Testis (tissue), 2 donors: ENCODE data around the gene MAML3.

ENCODE experiments used
- POLR2A ChIP-seq: fragments of 450-650 bp; IDR thresholded peaks from one replicate; pipeline ENCODE4 v1.6.1; 2017; ENCODE audit warnings: antibody characterized with exemption, mild to moderate bottlenecking, moderate library complexity
- TF ChIP-seq, protein P1 (sequence below), 3 experiments: fragments of 450-650 bp in 2 of 3; fragments of 200-600 bp in 1 of 3; sonication (generic) in 1 of 3; IDR thresholded peaks; one replicate each; pipeline ENCODE4 v1.5.1; 2016 to 2019; ENCODE audit warnings: antibody characterized with exemption in 3 of 3, mild to moderate bottlenecking in 2 of 3, moderate library complexity in 1 of 3

DNA sequence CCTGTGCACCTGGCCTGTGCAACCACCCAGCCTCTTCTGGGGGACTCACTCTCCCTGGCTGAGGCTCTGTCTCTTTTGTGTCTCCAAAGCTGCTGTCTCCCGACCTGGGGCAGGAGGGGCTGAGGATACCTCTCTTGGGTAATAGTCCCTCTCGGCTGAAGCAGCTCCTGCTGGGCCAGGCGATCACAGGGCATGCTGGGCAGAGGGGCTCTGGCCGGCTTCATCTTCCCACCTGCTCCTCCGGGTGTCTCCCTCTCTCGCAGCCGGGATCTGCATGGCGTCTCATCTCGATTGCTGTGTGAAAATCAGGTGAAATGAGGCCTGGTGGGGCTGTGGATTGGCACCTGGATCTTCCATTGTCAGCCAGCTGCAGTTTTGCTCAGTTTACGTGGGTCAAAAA is 435.2 kb downstream of the MAML3 start:
- TF ChIP-seq, protein P1, sequence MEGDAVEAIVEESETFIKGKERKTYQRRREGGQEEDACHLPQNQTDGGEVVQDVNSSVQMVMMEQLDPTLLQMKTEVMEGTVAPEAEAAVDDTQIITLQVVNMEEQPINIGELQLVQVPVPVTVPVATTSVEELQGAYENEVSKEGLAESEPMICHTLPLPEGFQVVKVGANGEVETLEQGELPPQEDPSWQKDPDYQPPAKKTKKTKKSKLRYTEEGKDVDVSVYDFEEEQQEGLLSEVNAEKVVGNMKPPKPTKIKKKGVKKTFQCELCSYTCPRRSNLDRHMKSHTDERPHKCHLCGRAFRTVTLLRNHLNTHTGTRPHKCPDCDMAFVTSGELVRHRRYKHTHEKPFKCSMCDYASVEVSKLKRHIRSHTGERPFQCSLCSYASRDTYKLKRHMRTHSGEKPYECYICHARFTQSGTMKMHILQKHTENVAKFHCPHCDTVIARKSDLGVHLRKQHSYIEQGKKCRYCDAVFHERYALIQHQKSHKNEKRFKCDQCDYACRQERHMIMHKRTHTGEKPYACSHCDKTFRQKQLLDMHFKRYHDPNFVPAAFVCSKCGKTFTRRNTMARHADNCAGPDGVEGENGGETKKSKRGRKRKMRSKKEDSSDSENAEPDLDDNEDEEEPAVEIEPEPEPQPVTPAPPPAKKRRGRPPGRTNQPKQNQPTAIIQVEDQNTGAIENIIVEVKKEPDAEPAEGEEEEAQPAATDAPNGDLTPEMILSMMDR (IDR thresholded peaks at IDR 0.05): no peak
- TF ChIP-seq POLR2A: no peak
